K562 (cell line): Measurements from ENCODE around the gene SERTAD4. TPM values are rescaled to one million over a fixed set of nuclear protein-coding genes. Genes with fewer than 3 reads are reported as not detected.

ENCODE experiments used
- ATAC-seq: fragments of 200-7000 bp; cut with Tn5 transposase; 3 replicates; pipeline ENCODE4 v1.9.1; 2020; ENCODE audit warnings: moderate library complexity
- BruUV-seq: library from RNA; stranded (reverse); fragments of 400-500 nt; replicated peaks from 2 replicates; lab custom pipeline; 2021; lab: Mats Ljungman, UMichigan
- CTCF ChIA-PET: fragments of 300-600 bp; formaldehyde crosslinking; extraction: SDS; loops from one replicate; lab custom pipeline; 2021; ENCODE audit warnings: low intra/inter-chr PET ratio; lab: Yijun Ruan, JAX
- POLR2A ChIA-PET: fragments of 300-600, 350-650 bp; sonication (Branson Sonifier 250); formaldehyde crosslinking; extraction: SDS; loops from one replicate; lab custom pipeline; 2021; ENCODE audit warnings: antibody characterized with exemption, inconsistent platforms; lab: Yijun Ruan, JAX
- DNase-seq, 4 experiments: peaks; one replicate each; pipeline versions ENCODE4 v3.0.0 to v3.0.0-alpha.2; 2011 to 2018; ENCODE audit warnings: low spot score in 3 of 4, mixed read lengths in 3 of 4; ENCODE audit errors: extremely low read depth in 1 of 4
- FAIRE-seq: peaks from 2 replicates; lab custom pipeline; 2011; peaks lifted over from hg19 to GRCh38; lab: Jason Lieb, UNC
- H2AFZ ChIP-seq: 2 replicates; pipeline ENCODE4 v1.6.0; 2011; ENCODE audit warnings: low read depth, low read length, control low read depth, inconsistent platforms
- H3K27ac ChIP-seq: fragments of 200-600 bp; 3 replicates; pipeline ENCODE4 v1.8.0; 2011; ENCODE audit warnings: low read depth, mild to moderate bottlenecking, control low read depth, inconsistent platforms, low read length, moderate library complexity, mixed read lengths; ENCODE audit errors: extremely low read depth
- H3K27me3 ChIP-seq, 2 experiments: fragments of 300-600 bp in 1 of 2; 2 replicates in 1 of 2; 3 replicates in 1 of 2; pipeline versions ENCODE4 v1.6.0 to v1.8.0; 2011; ENCODE audit warnings: inconsistent platforms in 2 of 2, low read length in 2 of 2, mild to moderate bottlenecking in 1 of 2, mixed read lengths in 1 of 2, moderate library complexity in 1 of 2; ENCODE audit not compliant: control insufficient read depth in 2 of 2, insufficient read depth in 2 of 2
- H3K36me3 ChIP-seq: fragments of 300-600 bp; 3 replicates; pipeline ENCODE4 v1.8.0; 2011; ENCODE audit warnings: mild to moderate bottlenecking, low read length, inconsistent platforms; ENCODE audit not compliant: control insufficient read depth, insufficient read depth
- H3K4me1 ChIP-seq, 2 experiments: fragments of 200-600 bp in 1 of 2; replicated peaks in 1 of 2; 2 replicates in 1 of 2; 3 replicates in 1 of 2; pipeline versions ENCODE4 v1.5.1 to v1.8.0; 2011; ENCODE audit warnings: inconsistent platforms in 2 of 2, low read length in 2 of 2, mild to moderate bottlenecking in 1 of 2, mixed read lengths in 1 of 2, moderate library complexity in 1 of 2; ENCODE audit not compliant: control insufficient read depth in 2 of 2, insufficient read depth in 2 of 2
- H3K4me2 ChIP-seq: 2 replicates; pipeline ENCODE4 v1.6.1; 2011; ENCODE audit warnings: low read length, control low read depth, inconsistent platforms, mixed read lengths; ENCODE audit not compliant: insufficient read depth
- H3K4me3 ChIP-seq: fragments of 200-600 bp; sonication (generic), shearing (Covaris generic); 2 replicates; pipeline ENCODE4 v1.5.1; 2016; ENCODE audit warnings: control low read depth, inconsistent platforms
- H3K79me2 ChIP-seq: fragments of 200-600 bp; 3 replicates; pipeline ENCODE4 v1.8.0; 2011; ENCODE audit warnings: low read length, inconsistent platforms; ENCODE audit not compliant: control insufficient read depth, insufficient read depth
- H3K9ac ChIP-seq, 2 experiments: 2 replicates each; pipeline versions ENCODE4 v1.6.0 to v1.6.1; 2011; ENCODE audit warnings: low read depth in 2 of 2, low read length in 2 of 2, control low read depth in 1 of 2, inconsistent platforms in 1 of 2, mild to moderate bottlenecking in 1 of 2, mixed read lengths in 1 of 2; ENCODE audit not compliant: insufficient read depth in 1 of 2
- H3K9me1 ChIP-seq: one replicate; pipeline ENCODE4 v1.6.0; 2011; ENCODE audit warnings: inconsistent platforms, mild to moderate bottlenecking, low read length, moderate library complexity; ENCODE audit not compliant: control insufficient read depth, insufficient read depth
- H3K9me3 ChIP-seq: replicated peaks from 2 replicates; pipeline ENCODE4 v1.5.1; 2011; ENCODE audit warnings: low read depth, low read length, inconsistent platforms; ENCODE audit not compliant: control insufficient read depth, insufficient read depth
- H4K20me1 ChIP-seq: replicated peaks from 2 replicates; pipeline ENCODE4 v1.6.1; 2011; ENCODE audit warnings: low read length, inconsistent platforms, mixed read lengths; ENCODE audit not compliant: control insufficient read depth, insufficient read depth
- DNMT1 ChIP-seq: fragments of 450-650 bp; IDR thresholded peaks from 2 replicates; pipeline ENCODE4 v1.6.1; 2016; ENCODE audit warnings: antibody characterized with exemption, mild to moderate bottlenecking
- PREB ChIP-seq: sonication (generic); formaldehyde crosslinking; IDR thresholded peaks from 2 replicates; pipeline ENCODE4 v1.8.1; 2023; ENCODE audit warnings: mild to moderate bottlenecking, missing genetic modification reagents
- SIRT6 ChIP-seq: IDR thresholded peaks from one replicate; pipeline ENCODE4 v1.6.1; 2012; ENCODE audit warnings: low read depth, mild to moderate bottlenecking, control low read depth, inconsistent platforms, low read length, moderate library complexity
- WGBS: fragments of 100-300 bp; shearing (Covaris generic); methylation state at CpG from one replicate; pipeline ENCODE4 v1.1.6; 2016; ENCODE audit warnings: low coverage, mixed read lengths; ENCODE audit not compliant: insufficient coverage; ENCODE audit errors: missing lambda C conversion rate; 5-methylcytosine and 5-hydroxymethylcytosine counted together
- in situ Hi-C: fragments of 300-500 bp; cut with MboI; formaldehyde crosslinking; loops from 4 replicates; pipeline ENCODE4 v1.15.0; 2018; ENCODE audit warnings: inconsistent platforms, mixed read lengths
- intact Hi-C: fragments of 100-400 bp; cut with micrococcal nuclease; formaldehyde crosslinking; loops from 2 replicates; pipeline ENCODE4 v1.14.2; 2022
- polyA plus RNA-seq, 8 experiments: library from polyadenylated mRNA; depleted of rRNA in 4 of 8; stranded (reverse) in 5 of 8; unstranded in 3 of 8; fragments of >200 nt; fragmentation: Nextera tagmentation in 2 of 8; fragmentation: Illumina TruSeq in 1 of 8; extraction: Ambion mirVana in 2 of 8; extraction: Trizol in 1 of 8; gene quantifications; 2 replicates each; pipeline versions ENCODE4 v1.2.1 to v1.2.3, GENCODE V29; 2011 to 2014; ENCODE audit warnings: inconsistent platforms in 1 of 8, missing spikeins in 1 of 8
- total RNA-seq, 7 experiments: library from RNA; depleted of rRNA in 6 of 7; stranded (reverse); fragments of >200 nt in 6 of 7; fragmentation: Illumina TruSeq in 2 of 7; extraction: Trizol in 2 of 7; gene quantifications; 2 replicates each; pipeline versions ENCODE4 v1.2.1 to v1.2.3, GENCODE V29; 2011 to 2021; ENCODE audit warnings: low replicate concordance in 1 of 7

SERTAD4 gene
- total and polyA plus RNA-seq, 9 of the 15 experiments (the other 6 are each of a cell fraction or from before 2014, with no cell fraction given) = not detected

- Histone ChIP-seq H3K4me1 (peaks cover 0 to 16% of the 10 kb centered on the region in 2 experiments; a peak in 4 of 5 replicates), H3K9ac (no peak overlapping the region), H3K27ac (no peak overlapping the region), H3K9me1 (no peaks in the 10 kb centered on the region), H3K4me3 (no peak overlapping the region), H3K4me2 (no peak overlapping the region), H2AFZ (no peak overlapping the region), H4K20me1 (no peaks in the 10 kb centered on the region), H3K79me2 (no peaks in the 10 kb centered on the region), H3K9me3 (no peaks in the 10 kb centered on the region), H3K27me3 (peaks cover 15 to 17% of the 10 kb centered on the region in 2 experiments), H3K36me3 (no peaks in the 10 kb centered on the region)
- POLR2A ChIA-PET = interaction anchor here (0.6 to 1.0 kb wide), 3 partner anchors 14 to 401 kb away, joined by 3 read pairs; no protein-coding TSS in a partner anchor
- BruUV-seq = no TSS peak
- FAIRE-seq (no peak), DNase-seq (no peak), ATAC-seq (no peak)
- TF ChIP-seq SIRT6 = no peak
- TF ChIP-seq DNMT1 = no peak
- TF ChIP-seq PREB = no peak
- in situ Hi-C loops = no loop called here
- WGBS = 4% methylated on average over 5 of the region's 8 CpGs
- intact Hi-C loops = no loop called here
- CTCF ChIA-PET = no interaction called here
Measured at GRCh38 chr1:210237981-210238380, 5.4 kb downstream of the SERTAD4 start.
